Sigmoid colon (tissue), 3 donors: ENCODE results near the gene LPAR1.

Experiments used
- CTCF ChIP-seq, 4 experiments: fragments of 450-650 bp in 3 of 4; fragments of 200-600 bp in 1 of 4; IDR thresholded peaks; one replicate each; pipeline ENCODE4 v1.5.1; 2016 to 2019; ENCODE audit warnings: antibody characterized with exemption in 4 of 4, mild to moderate bottlenecking in 3 of 4, moderate library complexity in 2 of 4
- POLR2A ChIP-seq, 2 donors: fragments of 450-650 bp; IDR thresholded peaks; one replicate each; pipeline ENCODE4 v1.6.1; 2016; ENCODE audit warnings: antibody characterized with exemption in 2 of 2, mild to moderate bottlenecking in 2 of 2, moderate library complexity in 2 of 2

- TF ChIP-seq POLR2A (IDR thresholded peaks at IDR 0.05) (no peak), CTCF (IDR thresholded peaks at IDR 0.05) (no peak)
These were observed 207.8 kb downstream of the LPAR1 start for GRCh38 chr9:110830495-110830894.
